Esophagus muscularis mucosa (tissue), 4 donors: ENCODE measurements around the gene HCFC1R1. TPM values are rescaled to one million over a fixed set of nuclear protein-coding genes. Genes with fewer than 3 reads are reported as not detected.

Experiments
- DNase-seq: peaks from one replicate; pipeline ENCODE4 v3.0.0-alpha.2; 2017; ENCODE audit errors: extremely low spot score
- H3K27ac ChIP-seq, 4 donors: fragments of 200-600 bp; sonication (generic); replicated peaks in 1 of 4; 1 replicate in 3 of 4; 2 replicates in 1 of 4; pipeline ENCODE4 v1.5.1; 2016 to 2019; ENCODE audit warnings: mild to moderate bottlenecking in 1 of 4
- H3K27me3 ChIP-seq, 4 donors: fragments of 200-600 bp; sonication (generic); one replicate each; pipeline versions ENCODE4 v1.5.1 to v1.6.0; 2016 to 2019
- H3K36me3 ChIP-seq, 4 donors: fragments of 200-600 bp; sonication (generic); one replicate each; pipeline ENCODE4 v1.5.1; 2016 to 2019
- H3K4me1 ChIP-seq, 4 donors: fragments of 200-600 bp; sonication (generic); one replicate each; pipeline ENCODE4 v1.5.1; 2016 to 2019
- H3K4me3 ChIP-seq, 4 donors: fragments of 200-600 bp; sonication (generic); 1 replicate in 2 of 4; 2 replicates in 2 of 4; pipeline ENCODE4 v1.5.1; 2016 to 2019; ENCODE audit warnings: mild to moderate bottlenecking in 4 of 4, moderate library complexity in 1 of 4
- H3K9me3 ChIP-seq, 4 donors: fragments of 200-600 bp; sonication (generic); 1 replicate in 3 of 4; 2 replicates in 1 of 4; pipeline ENCODE4 v1.5.1; 2016 to 2019
- EP300 ChIP-seq: sonication (generic); formaldehyde crosslinking; IDR thresholded peaks from one replicate; pipeline ENCODE4 v1.6.1; 2017; ENCODE audit warnings: antibody characterized with exemption
- POLR2A ChIP-seq: fragments of 450-650 bp; IDR thresholded peaks from one replicate; pipeline ENCODE4 v1.6.1; 2017; ENCODE audit warnings: antibody characterized with exemption, moderate library complexity, mild to moderate bottlenecking, low read depth
- POLR2AphosphoS5 ChIP-seq, 2 donors: sonication (generic); formaldehyde crosslinking; IDR thresholded peaks; one replicate each; pipeline ENCODE4 v1.6.1; 2017; ENCODE audit warnings: antibody characterized with exemption in 2 of 2
- WGBS: methylation state at CpG from one replicate; pipeline ENCODE4 v1.1.5; 2018; 5-methylcytosine and 5-hydroxymethylcytosine counted together
- intact Hi-C: fragments of 100-400 bp; cut with DNase I; formaldehyde crosslinking; loops from one replicate; pipeline ENCODE4 v1.15.1; 2023
- total RNA-seq, 4 donors: library from RNA; depleted of rRNA; stranded (reverse); fragments of >200 nt; gene quantifications; one replicate each; pipeline versions ENCODE4 v1.1.0 to v1.2.1, GENCODE V29; 2016
- TF ChIP-seq, protein P1 (sequence below), 3 experiments: fragments of 200-600 bp in 2 of 3; fragments of 450-650 bp in 1 of 3; sonication (generic) in 2 of 3; IDR thresholded peaks; one replicate each; pipeline ENCODE4 v1.5.1; 2017 to 2019; ENCODE audit warnings: antibody characterized with exemption in 3 of 3, mild to moderate bottlenecking in 2 of 3, moderate library complexity in 1 of 3

HCFC1R1 gene
- total RNA-seq, 4 donors from 2014 or later = 28.8 to 134 (median 72.2) TPM

DNA sequence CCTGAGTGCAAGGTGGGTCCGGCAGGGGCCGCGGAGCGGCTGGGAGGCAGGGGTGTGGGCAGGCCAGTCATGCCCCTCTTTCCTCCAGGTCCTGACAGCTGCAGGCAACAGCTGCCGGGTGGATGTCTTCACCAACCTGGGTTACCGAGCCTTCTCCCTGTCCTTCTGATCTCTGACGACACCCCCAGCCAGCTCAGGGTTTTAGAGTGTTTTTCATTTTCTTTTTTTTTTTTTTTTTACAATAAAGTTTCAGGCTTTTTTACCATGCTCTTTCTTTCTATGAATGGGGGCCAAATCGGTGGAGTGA lies 3.7 kb upstream of the HCFC1R1 start:
- peaks cover 11 to 20% (median 19%) of the 10 kb centered on the region in 4 donors for H3K36me3 ChIP-seq
- WGBS = 95% methylated on average over 4 of the region's 8 CpGs

DNA sequence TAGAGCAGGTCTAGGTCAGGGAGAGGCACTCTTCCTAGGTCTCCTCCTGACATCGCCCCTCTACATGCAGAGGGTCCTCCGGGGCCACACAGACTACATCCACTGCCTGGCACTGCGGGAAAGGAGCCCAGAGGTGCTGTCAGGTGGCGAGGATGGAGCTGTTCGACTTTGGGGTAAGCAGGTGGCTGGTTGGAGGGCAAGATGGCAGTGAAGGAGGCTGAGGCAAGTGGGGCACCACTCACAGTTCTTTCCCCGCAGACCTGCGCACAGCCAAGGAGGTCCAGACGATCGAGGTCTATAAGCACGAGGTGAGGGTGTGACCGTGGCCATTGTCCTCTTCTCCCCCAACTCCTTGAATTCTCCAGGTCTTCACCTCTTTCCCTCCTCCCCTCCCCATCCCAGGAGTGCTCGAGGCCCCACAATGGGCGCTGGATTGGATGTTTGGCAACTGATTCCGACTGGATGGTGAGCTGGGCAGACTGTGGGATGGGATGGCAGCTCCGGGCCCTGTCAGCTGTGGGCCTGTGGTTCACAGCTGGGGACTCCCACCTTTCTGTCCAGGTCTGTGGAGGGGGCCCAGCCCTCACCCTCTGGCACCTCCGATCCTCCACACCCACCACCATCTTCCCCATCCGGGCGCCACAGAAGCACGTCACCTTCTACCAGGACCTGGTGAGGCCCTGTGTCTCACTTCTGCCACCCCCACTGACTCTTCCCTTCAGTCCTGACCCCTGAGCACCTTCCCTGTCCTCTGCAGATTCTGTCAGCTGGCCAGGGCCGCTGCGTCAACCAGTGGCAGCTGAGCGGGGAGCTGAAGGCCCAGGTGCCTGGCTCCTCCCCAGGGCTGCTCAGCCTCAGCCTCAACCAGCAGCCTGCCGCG lies 3.1 kb upstream of the HCFC1R1 start:
- H3K4me3 ChIP-seq = no peak overlapping the region
- intact Hi-C loops = no loop called here
- no peak for TF ChIP-seq POLR2AphosphoS5 (IDR thresholded peaks at IDR 0.05)
- TF ChIP-seq, protein P1, sequence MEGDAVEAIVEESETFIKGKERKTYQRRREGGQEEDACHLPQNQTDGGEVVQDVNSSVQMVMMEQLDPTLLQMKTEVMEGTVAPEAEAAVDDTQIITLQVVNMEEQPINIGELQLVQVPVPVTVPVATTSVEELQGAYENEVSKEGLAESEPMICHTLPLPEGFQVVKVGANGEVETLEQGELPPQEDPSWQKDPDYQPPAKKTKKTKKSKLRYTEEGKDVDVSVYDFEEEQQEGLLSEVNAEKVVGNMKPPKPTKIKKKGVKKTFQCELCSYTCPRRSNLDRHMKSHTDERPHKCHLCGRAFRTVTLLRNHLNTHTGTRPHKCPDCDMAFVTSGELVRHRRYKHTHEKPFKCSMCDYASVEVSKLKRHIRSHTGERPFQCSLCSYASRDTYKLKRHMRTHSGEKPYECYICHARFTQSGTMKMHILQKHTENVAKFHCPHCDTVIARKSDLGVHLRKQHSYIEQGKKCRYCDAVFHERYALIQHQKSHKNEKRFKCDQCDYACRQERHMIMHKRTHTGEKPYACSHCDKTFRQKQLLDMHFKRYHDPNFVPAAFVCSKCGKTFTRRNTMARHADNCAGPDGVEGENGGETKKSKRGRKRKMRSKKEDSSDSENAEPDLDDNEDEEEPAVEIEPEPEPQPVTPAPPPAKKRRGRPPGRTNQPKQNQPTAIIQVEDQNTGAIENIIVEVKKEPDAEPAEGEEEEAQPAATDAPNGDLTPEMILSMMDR (IDR thresholded peaks at IDR 0.05) = no peak
- TF ChIP-seq POLR2A = no peak
- no peak for TF ChIP-seq EP300
- H3K27me3 ChIP-seq = peaks cover 0 to 33% (median 21%) of the 10 kb centered on the region in 4 donors
- no peak for DNase-seq
- peaks cover 40 to 65% (median 57%) of the 10 kb centered on the region in 4 donors for H3K4me1 ChIP-seq
- no peaks in the 10 kb centered on the region for H3K9me3 ChIP-seq
- H3K27ac ChIP-seq = no peak overlapping the region
- H3K36me3 ChIP-seq = peaks cover 11 to 20% (median 19%) of the 10 kb centered on the region in 4 donors
- whole genome bisulfite sequencing = 94% methylated on average over 24 of the region's 24 CpGs

More for the DNA sequence above, 3.7 kb upstream of the HCFC1R1 start:
- Histone ChIP-seq H3K9me3 (no peaks in the 10 kb centered on the region), H3K27ac (no peak overlapping the region), H3K27me3 (peaks cover 0 to 39% (median 21%) of the 10 kb centered on the region in 4 donors), H3K4me1 (peaks cover 34 to 59% (median 51%) of the 10 kb centered on the region in 4 donors), H3K4me3 (no peak overlapping the region)
- intact Hi-C loops = no loop called here
- DNase-seq = no peak
- TF ChIP-seq, protein P1 (IDR thresholded peaks at IDR 0.05) = no peak
- TF ChIP-seq POLR2A = no peak
- no peak for TF ChIP-seq POLR2AphosphoS5 (IDR thresholded peaks at IDR 0.05)
- no peak for TF ChIP-seq EP300

DNA sequence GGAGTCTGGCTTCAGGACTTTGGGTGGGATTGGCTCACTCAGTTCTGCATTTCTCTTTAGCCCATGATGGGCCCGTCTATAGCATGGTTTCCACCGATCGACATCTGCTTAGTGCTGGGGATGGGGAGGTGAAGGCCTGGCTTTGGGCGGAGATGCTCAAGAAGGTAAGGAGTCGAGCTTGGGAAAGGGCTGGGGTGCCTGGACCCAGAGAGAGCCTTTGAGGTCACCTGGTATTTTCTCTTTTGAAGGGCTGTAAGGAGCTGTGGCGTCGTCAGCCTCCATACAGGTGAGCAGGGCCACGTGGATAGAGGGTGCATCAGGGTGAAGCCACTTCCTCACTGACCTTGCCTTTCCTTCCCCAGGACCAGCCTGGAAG lies 2.2 kb upstream of the HCFC1R1 start:
- intact Hi-C loops = no loop called here
- 92% methylated on average over 8 of the region's 8 CpGs for WGBS
- H3K27me3 ChIP-seq = peaks cover 0 to 26% (median 17%) of the 10 kb centered on the region in 4 donors

DNA sequence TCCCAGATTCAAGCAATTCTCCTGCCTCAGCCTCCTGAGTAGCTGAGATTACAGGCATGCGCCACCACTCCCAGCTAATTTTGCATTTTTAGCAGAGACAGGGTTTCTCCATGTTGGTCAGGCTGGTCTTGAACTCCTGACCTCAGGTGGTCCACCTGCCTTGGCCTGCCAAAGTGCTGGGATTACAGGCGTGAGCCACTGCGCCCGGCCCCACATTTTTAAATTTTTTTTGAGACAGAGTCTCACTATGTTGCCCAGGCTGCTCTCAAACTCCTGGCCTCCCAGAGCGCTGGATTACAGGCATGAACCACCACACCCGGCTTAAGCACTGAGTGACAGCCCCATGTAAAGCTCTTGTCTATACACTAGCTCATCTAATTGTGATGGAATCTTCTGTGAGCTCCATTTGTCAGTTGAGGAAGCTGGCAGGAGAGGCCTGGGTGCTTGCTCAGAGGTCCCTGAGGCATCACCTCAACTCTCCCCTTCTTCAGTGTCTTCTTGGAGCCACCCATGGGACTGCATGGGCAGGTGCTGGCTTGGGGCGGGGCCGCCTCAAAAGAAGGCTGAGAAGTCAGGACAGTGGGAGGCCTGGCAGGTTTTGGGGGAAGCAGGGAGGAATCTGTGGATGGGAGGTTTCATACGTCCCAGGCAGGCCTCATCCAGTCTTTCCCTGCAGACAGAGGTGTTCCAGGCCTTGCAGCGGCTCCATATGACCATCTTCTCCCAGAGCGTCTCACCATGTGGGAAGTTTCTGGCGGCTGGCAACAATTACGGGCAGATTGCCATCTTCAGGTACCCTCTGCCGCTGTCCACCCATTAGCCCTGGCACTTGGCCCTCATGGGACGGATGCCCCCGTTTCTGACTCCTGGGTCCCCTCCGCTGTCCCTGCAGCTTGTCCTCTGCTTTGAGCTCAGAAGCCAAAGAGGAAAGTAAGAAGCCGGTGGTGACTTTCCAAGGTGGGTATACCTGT lies 1.6 kb upstream of the HCFC1R1 start:
- H3K4me3 ChIP-seq = no peak overlapping the region
- DNase-seq = no peak
- H3K27ac ChIP-seq = no peak overlapping the region
- 94% methylated on average over 18 of the region's 18 CpGs for WGBS
- H3K27me3 ChIP-seq = peaks cover 0 to 19% (median 10%) of the 10 kb centered on the region in 4 donors
- H3K36me3 ChIP-seq = peaks cover 11 to 23% (median 20%) of the 10 kb centered on the region in 4 donors
- peaks cover 48 to 80% (median 73%) of the 10 kb centered on the region in 4 donors for H3K4me1 ChIP-seq
- TF ChIP-seq EP300 (no peak), POLR2AphosphoS5 (IDR thresholded peaks at IDR 0.05) (no peak), POLR2A (no peak)
- TF ChIP-seq, protein P1 (IDR thresholded peaks at IDR 0.05) = no peak
- intact Hi-C loops = no loop called here
- H3K9me3 ChIP-seq = no peaks in the 10 kb centered on the region

More for the DNA sequence above, 2.2 kb upstream of the HCFC1R1 start:
- no peak overlapping the region for H3K27ac ChIP-seq
- peaks cover 48 to 73% (median 66%) of the 10 kb centered on the region in 4 donors for H3K4me1 ChIP-seq
- no peaks in the 10 kb centered on the region for H3K9me3 ChIP-seq
- no peak for DNase-seq
- H3K4me3 ChIP-seq = no peak overlapping the region
- TF ChIP-seq POLR2AphosphoS5 (IDR thresholded peaks at IDR 0.05) = no peak
- TF ChIP-seq EP300 = no peak
- TF ChIP-seq POLR2A = no peak
- TF ChIP-seq, protein P1 (IDR thresholded peaks at IDR 0.05) = no peak
- H3K36me3 ChIP-seq = peaks cover 11 to 23% (median 20%) of the 10 kb centered on the region in 4 donors
